A172 (cell line): ENCODE results near the gene SEMA3C. TPM values are rescaled to one million over a fixed set of nuclear protein-coding genes. Genes with fewer than 3 reads are reported as not detected.

ENCODE experiments used
- DNase-seq: peaks from one replicate; pipeline ENCODE4 v3.0.0-alpha.2; 2015; ENCODE audit warnings: low spot score
- total RNA-seq: library from RNA; depleted of rRNA; stranded (reverse); fragments of >200 nt; shearing (Covaris generic); gene quantifications from 2 replicates; pipeline ENCODE4 v1.2.3, GENCODE V29; 2014; rRNA removed

Gene SEMA3C
- total RNA-seq: 268 and 305 TPM in 2 replicates

DNA sequence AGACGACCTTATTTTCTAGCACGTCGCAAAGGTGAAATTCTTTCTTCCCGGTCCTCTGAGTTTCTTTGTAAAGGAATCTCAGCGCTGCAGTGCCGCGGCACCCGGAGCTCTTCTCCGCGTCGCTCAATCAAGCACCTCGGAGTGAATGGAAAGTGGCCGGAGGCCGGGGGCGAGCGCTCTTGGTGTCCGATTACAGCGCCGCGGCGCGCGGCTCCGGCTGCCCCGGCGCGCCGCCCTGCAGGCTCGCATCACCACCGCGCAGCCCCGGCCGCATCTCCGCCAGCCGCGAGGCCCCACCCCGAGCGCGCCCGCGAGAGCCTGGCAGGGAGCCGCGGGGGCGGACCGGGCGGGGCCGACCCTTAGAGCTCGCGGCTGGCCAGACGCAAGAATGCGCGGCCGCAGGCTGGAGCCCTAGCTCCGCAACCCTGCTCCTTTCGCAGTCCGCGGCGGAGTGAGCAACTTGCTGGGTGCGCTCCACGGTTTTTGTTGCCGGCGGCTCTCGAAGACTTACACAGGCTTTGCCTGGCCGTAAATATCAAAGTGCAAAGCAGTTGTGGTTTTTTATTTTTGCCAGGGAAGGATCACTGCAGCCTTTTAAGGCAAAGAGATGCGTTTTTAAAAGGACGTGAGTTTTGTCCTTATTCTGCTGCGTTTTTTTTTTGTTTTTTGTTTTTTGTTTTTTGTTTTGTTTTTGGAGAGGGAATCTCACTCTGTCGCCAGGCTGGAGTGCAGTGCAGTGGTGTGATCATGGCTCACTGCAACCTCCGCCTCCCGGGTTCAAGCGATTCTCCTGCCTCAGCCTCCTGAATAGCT, at the start of gene SEMA3C:
TSS of gene SEMA3C (minus strand) at position 143 of the 813 bp plus-strand sequence. CDS start 2,270 bp downstream, outside the sequence.
- peak; percentile 86 for DNase-seq

DNA sequence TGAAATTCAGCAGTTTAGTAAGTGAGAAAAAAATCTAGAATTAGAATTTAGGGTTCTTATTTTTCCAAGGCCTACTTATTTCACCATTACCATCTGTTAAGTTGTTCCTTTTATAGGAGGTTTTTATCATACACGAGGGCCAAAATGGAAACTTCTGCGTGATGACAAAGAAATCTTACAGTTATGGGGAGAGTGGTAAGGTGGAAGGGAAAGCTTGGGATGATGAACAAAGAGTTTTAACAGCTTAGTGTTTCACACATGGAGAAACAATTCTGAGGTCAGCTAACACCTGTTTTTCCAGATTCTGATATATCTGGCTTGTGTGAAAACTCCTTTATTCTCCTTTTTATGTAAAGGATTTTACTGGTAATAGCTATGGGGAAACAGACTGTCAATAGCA, 49.8 kb upstream of the SEMA3C start:
- no peak for DNase-seq

DNA sequence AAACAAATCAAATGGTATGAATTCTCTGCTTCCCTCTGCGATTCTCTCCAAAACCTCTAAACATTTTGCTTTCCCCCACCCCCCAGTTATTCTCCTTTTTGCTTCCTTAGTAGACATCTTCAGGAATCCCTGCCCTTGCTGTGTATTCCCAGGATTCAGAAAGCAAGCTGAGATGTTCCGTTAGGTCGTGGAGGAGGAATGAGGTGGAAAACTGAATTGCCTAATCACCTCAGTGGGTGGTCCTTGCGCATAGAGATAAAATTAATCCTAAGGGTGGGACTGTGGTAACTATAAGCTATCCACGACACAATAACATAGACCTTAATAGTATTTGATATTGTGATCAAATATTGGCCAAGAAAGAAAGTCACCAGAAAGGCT, 49.1 kb upstream of the SEMA3C start:
- DNase-seq: no peak

DNA sequence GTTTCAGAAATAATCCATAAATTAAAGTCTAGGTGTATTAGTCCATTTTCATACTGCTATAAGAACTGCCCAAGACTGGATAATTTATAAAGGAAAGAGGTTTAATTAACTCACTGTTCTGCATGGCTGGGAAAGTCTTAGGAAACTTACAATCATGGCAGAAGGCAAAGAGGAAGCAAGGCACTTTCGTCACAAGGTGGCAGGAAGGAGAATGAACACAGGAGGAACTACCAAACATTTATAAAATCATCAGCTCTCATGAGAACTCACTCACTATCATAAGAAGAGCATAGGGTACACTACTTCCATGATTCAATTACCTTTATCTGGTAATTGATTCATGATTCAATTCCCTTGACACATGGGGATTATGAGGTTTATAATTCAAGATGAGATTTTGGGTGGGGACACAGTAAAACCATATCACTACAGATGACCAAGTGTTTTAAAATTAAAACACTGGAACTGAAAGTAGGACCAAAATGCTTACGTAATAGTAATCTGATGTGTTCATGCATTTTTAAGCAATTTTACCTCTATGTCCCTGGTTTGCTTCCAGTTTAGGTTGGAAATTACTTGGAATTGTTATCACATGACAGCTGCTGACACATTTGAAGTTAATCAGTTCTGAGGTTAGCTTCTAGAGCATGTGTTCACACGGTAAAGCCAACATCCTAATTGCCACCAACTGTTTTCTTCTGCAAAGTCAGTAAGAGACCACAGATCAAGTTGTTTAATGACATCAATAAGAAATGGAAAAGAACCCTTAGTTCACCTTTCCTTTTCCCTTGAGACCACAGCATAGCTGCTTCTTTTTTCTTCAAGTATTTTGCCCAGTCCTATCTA, 48.4 kb upstream of the SEMA3C start:
- DNase-seq: no peak

DNA sequence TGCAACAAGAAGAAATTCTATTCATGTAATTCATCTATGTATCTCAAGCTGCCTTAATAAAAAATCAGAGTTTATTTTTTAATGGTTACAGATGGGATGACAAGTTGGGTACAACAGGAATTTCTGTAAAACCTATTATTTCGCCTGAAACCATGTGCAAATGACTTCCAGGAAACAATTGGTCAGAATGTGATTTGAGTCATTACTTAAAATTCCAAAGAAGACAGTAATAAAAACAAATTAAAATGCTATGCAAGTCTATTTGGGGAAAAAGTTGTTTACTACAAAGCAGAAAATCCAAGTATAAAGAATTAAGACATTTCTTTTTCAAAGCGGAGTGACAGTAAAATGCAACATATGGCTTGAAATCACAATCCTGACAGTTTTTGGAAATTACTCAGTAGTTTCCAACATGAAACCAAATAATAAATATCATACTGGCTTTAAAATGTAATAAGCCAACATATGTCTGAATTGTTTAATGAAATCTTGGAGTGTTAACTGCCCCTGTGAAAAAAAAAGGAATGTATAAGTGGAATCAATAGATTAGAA, 41.5 kb upstream of the SEMA3C start:
- peak; percentile 37 for DNase-seq

DNA sequence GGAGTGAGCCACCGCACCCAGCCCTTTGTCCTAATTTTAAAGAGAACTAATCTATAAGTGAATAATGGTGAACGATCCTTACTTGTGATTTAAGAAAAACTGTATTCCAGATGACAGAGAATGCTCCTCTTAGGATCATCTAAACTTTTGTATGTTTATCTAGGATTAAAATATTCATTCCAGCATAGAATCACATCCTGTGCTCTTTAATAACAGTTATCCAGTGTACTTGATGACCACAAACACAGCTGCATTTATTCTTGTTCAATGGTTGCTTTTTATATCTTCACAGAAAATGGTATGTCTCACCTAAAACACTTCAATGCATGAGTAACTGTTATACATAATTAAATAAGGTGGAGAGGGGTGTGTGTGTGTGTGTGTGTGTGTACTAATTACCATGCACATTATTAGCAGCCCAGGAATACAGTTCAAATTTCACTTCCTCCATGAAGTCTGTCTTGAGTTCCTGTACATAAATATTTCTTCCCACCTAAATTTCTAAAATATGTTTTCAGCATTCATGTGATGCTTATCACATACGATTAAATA, 38.5 kb upstream of the SEMA3C start:
- no peak for DNase-seq

DNA sequence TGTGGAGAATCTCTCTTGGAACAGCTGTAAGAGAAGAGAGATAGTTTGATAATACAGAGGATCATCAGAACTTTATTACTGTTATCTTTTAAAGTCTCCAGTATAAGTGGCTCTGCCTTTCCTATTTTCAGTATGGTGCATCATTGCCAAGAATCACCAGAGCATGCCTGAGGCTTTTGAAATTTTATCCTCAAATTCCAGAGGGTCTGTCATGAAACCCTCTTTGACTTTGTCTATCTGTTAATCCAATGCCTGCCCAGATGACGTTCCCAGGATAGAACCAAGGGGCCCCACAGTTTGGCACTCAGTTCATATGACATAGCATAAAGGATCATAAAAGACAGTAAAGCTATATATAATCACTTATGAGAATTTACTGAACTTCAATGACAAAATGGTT, 35.3 kb upstream of the SEMA3C start:
- DNase-seq: no peak

DNA sequence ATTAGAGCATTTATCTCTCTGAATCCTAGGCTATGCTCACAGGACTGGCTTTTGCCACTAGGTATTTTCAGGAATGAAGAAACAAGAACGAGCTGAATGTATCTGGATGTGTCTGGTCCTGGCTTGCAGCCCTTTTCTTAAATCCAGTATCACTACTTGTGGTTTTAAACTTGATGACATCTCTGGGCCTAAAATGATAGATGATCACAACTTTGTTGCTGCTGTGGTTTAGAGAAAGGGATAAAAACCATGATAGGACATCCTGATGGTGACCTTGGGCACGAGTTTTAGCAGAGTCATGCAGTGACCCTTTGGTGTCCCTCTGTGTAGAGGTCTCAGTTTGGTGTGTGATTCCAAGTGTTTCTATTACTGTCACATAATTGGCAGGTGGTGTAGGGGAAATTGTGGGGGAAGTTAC, 31.7 kb upstream of the SEMA3C start:
- DNase-seq: peak; percentile 77

DNA sequence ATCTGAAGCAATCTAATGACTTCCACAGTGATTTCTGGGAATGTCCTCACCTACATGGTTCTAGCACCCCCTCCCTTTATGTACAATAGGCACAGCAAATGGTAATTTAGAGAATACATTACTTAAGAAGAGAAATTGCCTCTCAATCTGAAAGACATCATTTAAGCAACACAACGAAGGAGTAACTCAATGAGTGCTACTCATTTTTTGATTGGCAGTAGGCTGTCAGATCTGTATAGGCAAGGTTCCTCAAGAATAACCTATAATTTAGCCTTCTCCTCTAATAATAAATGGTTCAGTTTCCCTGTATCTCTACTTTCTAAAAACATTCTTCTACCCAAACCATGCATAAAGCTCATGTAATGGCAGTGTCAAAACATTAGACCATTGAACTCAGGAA, 30.6 kb upstream of the SEMA3C start:
- DNase-seq: no peak

DNA sequence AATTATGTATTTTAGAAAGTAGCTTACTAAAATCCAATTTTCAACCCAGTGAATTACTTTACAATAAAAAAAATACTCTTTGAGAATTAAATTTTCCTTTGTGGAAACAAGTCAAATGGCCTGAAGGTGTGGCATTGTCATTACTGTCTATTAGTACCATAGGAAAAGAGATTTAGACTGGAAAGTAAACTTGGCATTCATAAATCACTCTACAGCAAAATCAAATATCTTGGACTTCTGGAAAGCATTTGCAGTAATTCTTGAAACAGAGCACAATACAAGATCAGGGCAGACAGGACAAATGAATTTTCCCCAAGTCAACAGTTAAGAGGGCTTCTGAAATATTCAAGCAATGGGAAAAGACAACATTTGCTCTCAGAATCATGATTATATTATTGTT, 28.0 kb upstream of the SEMA3C start:
- no peak for DNase-seq

DNA sequence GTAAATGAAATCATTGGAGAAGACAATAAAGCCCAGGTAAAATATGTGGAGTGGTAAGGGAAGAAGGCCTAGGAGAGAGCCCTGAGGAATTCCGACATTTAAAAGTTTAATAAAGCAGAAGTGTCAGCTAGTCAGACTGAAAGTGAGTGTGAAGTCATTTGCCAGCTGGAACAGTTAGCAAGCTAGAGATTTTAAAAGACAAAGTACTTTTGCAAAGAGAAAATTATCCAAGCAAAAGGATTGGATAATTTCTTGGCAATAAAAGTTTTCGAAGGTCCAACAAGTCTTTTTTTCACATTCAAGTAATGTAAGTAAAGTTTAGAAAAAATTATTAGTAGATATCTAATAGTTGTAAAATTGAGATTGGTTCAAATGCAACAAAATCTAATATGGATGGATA, 27.1 kb upstream of the SEMA3C start:
- no peak for DNase-seq

DNA sequence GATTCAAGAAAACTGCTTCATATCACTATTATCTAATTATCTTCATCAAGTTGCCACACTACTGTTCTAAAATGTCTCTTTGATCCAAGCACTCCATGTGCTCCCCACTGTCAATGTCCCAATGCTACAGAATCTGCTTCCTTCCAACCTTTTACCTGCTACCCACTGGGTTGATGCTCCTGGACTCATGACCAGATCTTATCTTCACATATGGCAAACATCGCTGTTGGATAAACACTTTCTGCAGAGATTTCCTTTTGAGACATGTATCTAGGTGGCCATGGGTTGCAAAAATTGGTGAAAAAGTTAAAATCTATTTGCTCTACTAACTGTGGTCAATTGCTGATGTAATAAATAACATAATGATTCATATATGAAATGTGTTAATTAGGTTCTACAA, 24.5 kb upstream of the SEMA3C start:
- DNase-seq: no peak

DNA sequence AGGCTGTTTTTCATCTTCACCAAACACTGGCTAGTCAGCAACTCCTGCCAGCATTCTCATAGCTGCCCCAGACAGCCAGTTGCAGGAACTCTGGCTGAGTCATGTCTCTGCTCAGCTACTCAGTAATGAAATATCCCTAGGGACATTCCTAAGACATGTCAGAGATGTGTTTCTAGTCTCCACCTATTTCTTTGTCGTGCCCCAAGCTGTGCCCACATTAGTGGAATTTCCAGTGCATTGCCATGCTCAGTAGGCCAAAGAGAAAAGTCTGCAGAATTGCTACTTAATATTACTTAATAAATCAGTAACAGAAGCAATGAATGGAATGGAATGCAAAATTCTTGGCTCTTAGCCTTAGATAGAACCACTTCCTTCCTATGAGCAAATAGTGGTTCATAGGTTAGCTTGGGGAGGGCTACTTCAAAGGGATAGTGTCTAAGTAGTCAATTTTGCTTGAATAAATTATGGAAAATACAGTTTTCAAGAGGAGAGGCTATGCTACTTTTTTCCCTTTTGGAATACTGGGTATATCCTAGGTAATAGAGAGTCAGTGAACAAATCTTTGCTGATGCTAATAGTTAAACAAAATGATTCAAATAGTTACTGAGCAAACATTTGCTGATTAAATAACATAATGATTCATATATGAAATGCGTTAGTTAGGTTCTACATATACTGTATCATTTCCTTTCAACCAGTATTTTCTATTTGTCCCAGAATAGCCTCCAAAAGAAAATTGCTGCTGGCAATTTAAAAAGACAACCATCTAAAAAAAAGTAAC, 23.6 kb upstream of the SEMA3C start:
- peak; percentile 99 for DNase-seq

DNA sequence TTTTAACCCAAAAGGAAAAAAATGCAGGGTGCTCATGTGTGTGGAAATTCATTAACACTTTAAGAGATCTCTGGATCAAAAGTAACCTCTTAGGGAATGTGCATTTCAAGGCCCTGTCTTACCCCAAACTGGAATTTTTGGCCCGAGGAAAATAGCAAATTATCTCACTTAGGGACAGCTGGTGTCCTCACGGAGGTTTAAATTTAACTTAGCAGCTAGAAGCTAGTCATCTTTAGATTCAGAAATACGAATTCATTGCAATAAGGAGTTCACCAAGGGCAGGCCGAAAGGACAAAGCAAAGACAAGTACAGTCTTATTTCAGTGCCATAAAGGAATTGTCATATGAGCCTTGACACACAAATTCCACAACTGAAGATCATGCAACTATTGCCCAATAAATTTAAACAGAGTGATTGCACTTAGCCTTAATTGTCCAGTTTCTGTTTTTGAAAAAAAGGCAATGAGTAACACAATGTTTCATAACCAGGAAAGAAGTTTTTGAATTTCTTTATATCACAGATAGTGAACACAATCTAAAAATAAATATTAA, 22.4 kb upstream of the SEMA3C start:
- peak; percentile 41 for DNase-seq

DNA sequence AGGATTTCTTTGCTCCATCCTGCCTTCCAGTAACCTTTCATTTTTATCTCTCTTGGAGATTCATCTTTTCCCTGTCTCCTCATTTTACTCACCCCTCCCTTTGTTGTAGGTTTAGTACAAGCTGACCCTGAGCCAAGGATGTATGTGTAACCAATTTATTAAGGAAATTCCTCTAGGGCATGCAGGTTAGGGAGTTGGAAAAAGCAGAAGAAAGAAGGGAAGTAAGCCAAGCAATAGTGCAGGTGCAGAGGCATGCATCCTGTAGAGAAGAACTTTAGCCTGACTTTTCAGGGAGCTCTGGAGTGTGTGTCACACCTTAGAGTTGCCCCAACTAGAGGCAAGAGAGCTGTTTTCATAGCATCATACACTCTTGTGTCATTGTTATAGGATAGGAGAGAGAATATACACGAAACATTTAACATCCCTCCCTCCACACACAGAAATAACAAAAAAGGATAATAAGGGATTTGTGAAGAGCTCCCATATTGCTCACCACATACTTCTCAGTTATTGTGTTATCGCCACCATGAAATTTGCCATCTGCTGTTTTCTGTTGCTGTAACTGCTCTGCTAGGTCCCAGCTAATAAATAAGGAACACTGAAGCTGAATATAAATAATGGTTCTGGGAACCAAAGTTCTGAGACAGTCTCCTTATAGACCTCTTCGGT, 21.8 kb upstream of the SEMA3C start:
- no peak for DNase-seq

DNA sequence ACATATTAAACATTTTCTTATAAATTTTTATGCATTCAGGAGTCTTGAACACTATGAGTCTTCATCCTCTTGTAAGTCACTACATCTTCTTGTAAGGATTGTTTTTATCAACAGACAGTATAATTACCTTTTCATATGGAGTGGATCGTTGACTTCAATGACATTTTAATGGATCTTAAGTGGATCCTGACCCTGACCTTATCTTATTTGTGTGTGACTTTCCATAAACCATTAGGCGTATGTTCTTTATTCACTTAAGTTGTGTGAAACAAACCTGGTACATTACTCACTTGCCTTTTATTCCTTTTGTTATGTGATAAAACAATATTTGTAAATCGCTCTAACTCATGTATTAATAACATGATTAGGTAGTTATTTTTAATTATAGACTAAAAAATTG, 18.5 kb upstream of the SEMA3C start:
- no peak for DNase-seq

DNA sequence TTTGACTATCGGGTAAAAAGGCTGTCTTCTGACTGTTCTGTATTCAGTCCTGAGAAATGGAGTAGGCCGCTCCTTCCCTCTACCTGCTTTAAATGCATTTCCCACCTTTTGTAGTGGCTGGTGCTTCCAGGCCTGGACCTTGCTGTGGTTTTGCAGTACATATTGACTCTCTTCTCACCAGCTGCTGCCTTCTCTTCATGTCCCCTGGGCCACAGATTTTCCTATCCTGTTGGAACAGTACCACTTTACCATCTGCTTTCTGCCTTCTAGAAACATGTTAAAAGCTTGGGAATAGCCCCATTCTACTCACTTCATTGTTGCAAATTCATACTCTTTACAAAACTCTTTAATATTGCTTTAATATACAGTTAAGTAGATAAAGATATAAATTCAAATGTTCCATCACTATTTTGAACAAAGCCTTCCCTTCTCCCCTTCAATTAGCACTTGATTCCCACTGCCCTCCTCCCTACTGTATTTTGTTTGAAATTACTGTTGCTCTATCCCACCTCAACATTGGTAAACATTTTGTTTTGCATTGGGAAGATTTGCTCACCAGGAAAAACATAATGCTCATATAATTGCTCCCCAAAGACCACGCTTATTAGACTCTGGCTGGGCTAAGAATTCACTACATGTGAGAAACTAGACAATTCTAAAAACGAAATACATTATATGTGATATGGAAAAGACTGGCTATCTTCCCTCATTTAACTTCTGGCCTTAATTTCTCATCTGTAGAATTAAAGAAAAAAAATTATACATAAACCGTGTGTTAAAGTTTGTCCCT, 17.3 kb upstream of the SEMA3C start:
- no peak for DNase-seq

DNA sequence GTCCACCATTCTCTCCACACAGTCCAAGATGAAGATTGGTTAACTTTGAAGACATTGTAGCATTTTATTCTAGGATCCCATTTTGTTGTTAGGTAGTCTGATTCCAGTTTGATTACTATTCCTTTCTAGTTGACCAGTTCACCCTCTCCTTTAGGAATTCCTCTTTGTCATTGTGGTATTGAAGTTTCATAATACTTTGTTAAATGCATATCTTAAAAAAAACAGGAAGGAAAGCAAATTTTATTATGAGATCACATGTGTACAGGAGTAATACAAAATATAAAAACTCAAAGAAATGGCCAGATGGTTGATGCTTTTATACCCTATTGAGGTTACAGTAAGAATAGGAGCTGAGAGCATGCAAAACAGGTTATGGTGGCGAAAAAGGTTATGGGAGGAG, 15.5 kb upstream of the SEMA3C start:
- no peak for DNase-seq

DNA sequence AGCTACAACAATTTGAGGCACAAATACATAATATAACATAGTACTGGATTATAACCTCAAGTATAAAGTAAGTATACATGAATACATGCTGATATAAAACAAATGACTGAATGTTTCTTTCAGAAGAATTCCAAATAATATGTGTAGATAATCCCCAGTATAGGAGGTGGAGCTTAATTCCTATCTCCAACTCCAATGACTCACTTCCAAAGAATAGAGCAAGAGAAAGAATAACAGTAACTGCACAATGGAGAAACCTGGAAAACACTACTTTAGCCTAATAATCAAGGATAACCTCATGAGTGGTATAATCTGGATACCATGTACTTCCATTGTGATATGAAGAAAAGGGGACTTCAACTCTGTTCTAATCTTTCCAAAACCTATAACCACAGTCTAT, 13.7 kb upstream of the SEMA3C start:
- no peak for DNase-seq

DNA sequence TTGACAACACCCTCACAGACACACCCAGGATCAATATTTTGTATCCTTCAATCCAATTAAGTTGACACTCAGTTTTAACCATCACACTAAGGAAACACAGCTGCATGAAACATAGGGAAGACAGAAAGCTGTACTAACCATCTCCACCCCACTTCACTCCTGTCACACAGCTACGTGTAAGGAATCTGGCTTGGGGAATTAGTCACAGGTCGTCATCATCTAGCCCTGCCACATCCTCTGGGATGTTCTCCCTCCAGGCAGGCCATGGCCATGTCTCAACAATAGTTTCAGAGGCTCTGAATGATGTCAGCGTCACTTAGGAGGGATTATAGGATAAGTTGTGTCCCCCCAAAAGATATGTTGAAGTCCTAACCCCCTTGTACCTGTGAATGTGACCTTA, 10.8 kb upstream of the SEMA3C start:
- no peak for DNase-seq
